NCI-H2029 treated with DMSO at 0.1 percent for 48 hours (cell line): ENCODE measurements around the gene SOX6.
"Not testable (repeated sequence)": the region's sequence is repeated elsewhere in the genome, so short reads cannot be mapped to it uniquely, and the experiment has no call there.

Experiments used
- DNase-seq: peaks from one replicate; lab custom pipeline; 2025; lab: John Stamatoyannopoulos, UW

The SOX6 gene

GRCh38 chr11:16149476-16149875 lies 206.9 kb downstream of the SOX6 start:
- DNase-seq, result no peak

DNA sequence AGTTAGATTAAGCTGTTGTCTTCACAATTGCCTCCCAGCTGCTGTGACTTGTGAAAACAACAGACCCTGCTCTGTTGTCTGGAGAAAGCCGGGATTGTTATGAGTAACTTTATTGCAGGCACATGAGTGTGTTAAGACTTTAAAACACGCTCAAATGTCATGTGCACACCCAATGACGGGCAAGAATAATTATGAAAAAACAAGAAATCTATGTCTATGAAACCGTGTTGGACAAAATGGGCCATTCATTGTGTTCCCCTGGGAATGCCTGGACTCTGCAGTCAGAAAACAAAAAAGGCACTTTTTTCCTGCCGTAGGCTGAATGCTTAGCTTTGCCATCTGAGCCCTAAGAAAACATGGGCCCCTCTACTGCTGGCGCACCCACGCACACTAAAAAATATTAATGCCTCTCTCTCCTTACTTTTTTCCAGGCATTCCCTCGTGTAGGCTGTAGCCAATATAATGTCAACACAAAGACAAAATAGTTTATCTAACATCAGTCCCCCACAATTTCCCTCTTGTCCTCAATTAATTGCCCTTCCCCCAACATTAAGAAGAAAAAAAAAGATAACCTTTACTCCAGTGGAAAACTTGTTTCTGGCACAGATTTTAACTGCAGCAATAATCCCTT lies 207.9 kb downstream of the SOX6 start:
- DNase-seq, result no peak

DNA sequence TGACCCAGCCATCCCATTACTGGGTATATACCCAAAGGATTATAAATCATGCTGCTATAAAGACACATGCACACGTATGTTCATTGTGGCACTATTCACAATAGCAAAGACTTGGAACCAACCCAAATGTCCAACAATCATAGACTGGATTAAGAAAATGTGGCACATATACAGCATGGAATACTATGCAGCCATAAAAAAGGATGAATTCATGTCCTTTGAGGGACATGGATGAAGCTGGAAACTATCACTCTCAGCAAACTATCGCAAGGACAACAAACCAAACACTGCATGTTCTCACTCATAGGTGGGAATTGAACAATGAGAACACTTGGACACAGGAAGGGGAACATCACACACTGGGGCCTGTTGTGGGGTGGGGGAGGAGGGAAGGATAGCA lies 209.4 kb downstream of the SOX6 start:
- DNase-seq, result not testable (repeated sequence)

DNA sequence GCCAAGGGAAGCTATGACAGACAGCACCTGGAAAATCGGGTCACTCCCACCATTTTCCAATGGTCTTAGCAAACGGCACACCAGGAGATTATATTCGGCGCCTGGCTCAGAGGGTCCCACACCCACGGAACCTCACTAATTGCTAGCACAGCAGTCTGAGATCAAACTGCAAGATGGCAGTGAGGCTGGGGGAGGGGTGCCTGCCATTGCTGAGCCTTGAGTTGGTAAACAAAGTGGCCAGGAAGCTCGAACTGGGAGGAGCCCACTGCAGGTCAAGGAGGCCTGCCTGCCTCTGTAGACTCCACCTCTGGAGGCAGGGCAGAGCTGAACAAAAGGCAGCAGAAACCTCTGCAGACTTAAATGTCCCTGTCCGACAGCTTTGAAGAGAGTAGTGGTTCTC lies 214.7 kb downstream of the SOX6 start:
- not testable (repeated sequence) for DNase-seq

GRCh38 chr11:16141162-16141561 lies 215.2 kb downstream of the SOX6 start:
- not testable (repeated sequence) for DNase-seq

- no peak for DNase-seq
Observed at GRCh38 chr11:16136792-16137390, 219.5 kb downstream of the SOX6 start.

DNA sequence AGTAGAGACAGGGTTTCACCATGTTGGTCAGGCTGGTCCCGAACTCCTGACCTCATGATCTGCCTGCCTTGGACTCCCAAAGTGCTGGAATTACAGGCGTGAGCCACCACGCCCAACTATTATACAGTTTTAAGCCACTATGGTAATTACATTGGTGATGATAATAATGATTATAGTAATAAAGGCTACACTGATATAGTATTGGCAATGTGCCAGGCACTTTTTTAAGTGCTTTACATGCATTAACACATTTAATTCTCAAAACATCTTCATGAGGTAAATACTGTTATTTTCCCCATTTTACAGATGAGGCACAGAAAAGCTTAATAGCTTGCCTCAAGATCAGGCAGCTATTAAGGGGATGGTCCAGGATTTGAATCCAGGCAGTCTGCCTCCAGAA lies 222.5 kb downstream of the SOX6 start:
- no peak for DNase-seq

DNA sequence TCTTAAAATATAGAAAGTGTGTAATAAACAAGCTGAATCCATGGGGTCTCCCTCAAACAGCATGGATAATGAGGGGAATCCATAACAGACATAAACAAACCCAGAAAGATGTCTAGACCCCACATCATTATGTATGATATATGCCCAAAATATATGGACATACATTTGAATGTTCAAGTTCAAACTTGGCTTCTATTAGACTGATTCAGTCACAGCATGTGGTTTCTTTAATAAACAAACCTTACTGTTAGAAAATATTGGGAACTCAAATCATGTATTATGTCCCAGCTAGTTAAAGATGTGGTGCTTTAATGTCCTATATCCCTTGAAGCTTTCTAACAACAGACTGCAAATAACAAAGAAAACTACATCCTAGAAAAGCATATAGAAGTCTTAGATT lies 228.6 kb downstream of the SOX6 start:
- no peak for DNase-seq

DNA sequence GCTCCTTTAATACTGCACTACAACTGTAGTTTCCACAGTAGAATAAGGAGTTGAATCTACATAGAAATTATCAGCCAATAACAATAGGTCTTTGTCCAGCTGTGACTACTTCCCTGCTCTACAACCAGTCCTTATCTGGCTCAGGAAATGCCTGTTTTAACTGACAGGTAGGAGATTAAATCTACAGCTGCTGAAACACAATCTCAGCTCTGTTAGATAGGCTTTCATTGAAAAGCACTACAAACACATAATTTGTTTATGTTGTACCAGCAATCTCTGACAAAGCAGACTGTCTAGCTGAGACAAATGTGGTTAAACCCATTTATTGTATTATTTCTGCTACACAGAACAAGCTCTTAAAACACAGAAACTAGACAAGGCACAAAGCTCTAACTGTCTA lies 230.0 kb downstream of the SOX6 start:
- peak; percentile 42 for DNase-seq

GRCh38 chr11:16125796-16126195 lies 230.6 kb downstream of the SOX6 start:
- no peak for DNase-seq

- no peak for DNase-seq
Observed at GRCh38 chr11:16124390-16124789, 232.0 kb downstream of the SOX6 start.

- DNase-seq, result no peak
Observed at GRCh38 chr11:16121853-16122252, 234.5 kb downstream of the SOX6 start.

DNA sequence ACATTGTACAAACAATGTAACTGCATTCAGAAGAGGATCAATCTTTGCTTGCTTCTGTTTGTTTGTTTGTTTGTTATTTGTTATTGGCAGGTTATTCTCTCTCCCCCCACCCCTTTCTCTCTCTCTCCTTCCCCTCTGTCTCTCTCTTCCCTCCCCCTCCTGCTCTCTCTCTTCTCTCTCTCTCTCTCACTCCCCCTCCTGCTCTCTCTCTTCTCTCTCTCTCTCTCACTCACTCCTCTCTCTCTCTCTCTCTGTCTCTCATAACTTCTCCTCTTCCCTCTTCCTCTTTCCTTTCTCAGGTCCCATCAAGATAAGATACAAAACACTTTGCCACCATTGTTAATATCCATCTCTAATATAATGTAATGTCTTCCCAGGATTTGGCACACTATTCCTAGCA lies 236.3 kb downstream of the SOX6 start:
- DNase-seq, result no peak

GRCh38 chr11:16117989-16118756 lies 238.2 kb downstream of the SOX6 start:
- no peak for DNase-seq

GRCh38 chr11:16114978-16115871 lies 241.1 kb downstream of the SOX6 start:
- DNase-seq, result no peak

DNA sequence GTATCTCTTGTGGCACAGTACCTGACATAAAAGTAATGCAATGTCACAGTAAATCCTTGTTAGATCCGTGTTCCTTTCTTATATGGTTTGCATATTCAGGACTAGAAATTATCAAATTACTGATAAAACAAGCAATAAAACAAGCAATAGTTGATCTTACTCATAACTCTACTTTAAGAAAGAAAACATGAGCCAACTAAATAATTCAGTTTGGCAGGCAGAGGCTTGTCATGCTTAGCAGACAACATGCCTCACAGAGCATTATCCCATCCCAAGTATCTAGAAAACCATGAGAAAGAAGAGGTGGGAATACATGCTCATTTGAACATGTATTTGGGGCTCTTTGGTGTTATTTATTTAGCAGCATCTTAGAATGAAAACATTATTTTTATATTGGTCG lies 241.9 kb downstream of the SOX6 start:
- DNase-seq, result no peak

GRCh38 chr11:16111690-16112089 lies 244.7 kb downstream of the SOX6 start:
- DNase-seq, result no peak

DNA sequence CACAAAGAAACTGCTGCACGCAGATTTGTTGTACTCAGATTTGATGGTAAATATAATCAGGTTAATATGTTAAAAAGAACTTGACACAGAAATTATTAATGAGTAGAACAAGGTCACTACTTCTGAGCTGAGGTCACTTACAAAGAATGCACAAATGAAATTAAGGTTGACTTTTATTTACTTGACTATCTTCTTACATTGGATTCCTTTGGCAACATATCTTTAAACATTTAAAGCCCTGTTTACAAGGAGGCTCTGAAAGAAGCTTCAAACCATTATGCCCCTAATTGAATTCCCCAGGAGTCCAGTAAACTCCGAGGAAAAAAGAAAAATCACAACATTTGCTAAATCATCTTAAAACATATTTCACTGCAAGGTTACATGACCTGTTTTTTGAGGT lies 245.5 kb downstream of the SOX6 start:
- no peak for DNase-seq

- no peak for DNase-seq
Observed at GRCh38 chr11:16099343-16099900, 256.9 kb downstream of the SOX6 start.

- no peak for DNase-seq
Observed at GRCh38 chr11:16098526-16099205, 257.7 kb downstream of the SOX6 start.

GRCh38 chr11:16097543-16097942 lies 258.8 kb downstream of the SOX6 start:
- peak; percentile 92 for DNase-seq
